ENCODE measurements around the gene FAM20C.
A peak's percentile ranks its signal among the peaks of the same experiment; 100 is the strongest.
"Not testable (repeated sequence)": the region's sequence is repeated elsewhere in the genome, so short reads cannot be mapped to it uniquely, and the experiment has no call there.

Gene FAM20C

GRCh38 chr7:240887-241421 is 48.6 kb downstream of the FAM20C start:
- Mint-ChIP-seq H3K4me1 (no peaks in the 10 kb centered on the region), H3K9me3 (no peaks in the 10 kb centered on the region), H3K27ac (no peak overlapping the region), H3K36me3 (ENCODE audit: low read depth) (no peaks in the 10 kb centered on the region), H3K27me3 (ENCODE audit: low read depth, poor library complexity) (no peaks in the 10 kb centered on the region), H3K4me3 (no peak overlapping the region)
- TF ChIP-seq CTCF (IDR thresholded peaks at IDR 0.05), result no peak
- no peak for DNase-seq

DNA sequence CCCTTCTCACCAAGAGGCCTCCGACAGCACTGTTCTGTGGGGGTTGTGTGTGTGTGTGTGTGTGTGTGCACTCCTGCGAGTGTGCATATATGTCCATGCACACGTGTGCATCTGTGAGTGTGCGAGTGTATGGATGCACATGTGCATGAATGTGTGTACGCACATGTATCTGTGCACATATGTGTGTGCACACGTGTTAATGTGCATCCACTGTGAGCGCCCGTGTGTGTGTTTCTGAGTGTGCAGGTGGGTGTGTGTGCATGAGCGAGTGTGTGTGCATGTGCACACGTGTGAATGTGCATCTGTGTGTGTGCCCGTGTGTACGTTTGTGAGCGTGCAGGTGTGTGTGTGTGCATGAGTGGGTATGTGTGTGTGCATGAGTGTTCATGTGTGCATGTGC is 49.1 kb downstream of the FAM20C start:
- Mint-ChIP-seq H3K27me3 (ENCODE audit: low read depth, poor library complexity) (no peaks in the 10 kb centered on the region), H3K9me3 (no peaks in the 10 kb centered on the region), H3K4me1 (peaks cover 4% of the 10 kb centered on the region), H3K36me3 (ENCODE audit: low read depth) (no peaks in the 10 kb centered on the region), H3K27ac (no peak overlapping the region), H3K4me3 (no peak overlapping the region)
- no peak for DNase-seq
- TF ChIP-seq CTCF (IDR thresholded peaks at IDR 0.05), result no peak

DNA sequence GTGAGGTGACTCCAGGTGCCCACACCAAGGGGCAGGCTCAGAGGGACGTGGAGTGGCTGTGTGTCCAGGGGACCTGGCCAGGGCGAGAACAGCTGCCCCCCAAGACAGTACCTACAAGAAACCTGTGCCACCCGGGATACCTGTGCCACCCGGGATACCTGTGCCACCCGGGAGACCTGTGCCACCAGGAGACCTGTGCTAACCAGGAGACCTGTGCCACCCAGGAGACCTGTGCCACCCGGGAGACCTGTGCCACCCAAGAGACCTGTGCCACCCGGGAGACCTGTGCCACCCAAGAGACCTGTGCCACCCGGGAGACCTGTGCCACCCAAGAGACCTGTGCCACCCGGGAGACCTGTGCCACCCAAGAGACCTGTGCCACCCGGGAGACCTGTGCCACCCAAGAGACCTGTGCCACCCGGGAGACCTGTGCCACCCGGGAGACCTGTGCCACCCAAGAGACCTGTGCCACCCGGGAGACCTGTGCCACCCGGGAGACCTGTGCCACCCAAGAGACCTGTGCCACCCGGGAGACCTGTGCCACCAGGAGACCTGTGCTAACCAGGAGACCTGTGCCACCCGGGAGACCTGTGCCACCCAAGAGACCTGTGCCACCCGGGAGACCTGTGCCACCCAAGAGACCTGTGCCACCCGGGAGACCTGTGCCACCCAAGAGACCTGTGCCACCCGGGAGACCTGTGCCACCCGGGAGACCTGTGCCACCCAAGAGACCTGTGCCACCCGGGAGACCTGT is 50.6 kb downstream of the FAM20C start:
- not testable (repeated sequence) for DNase-seq, H3K27ac Mint-ChIP-seq, H3K4me1 Mint-ChIP-seq

GRCh38 chr7:243580-243978 is 51.2 kb downstream of the FAM20C start:
- not testable (repeated sequence) for H3K4me1 Mint-ChIP-seq; H3K36me3 Mint-ChIP-seq (ENCODE audit: low read depth); H3K4me3 Mint-ChIP-seq; H3K27ac Mint-ChIP-seq; DNase-seq; H3K9me3 Mint-ChIP-seq; H3K27me3 Mint-ChIP-seq (ENCODE audit: low read depth, poor library complexity)

More for the DNA sequence above, 50.6 kb downstream of the FAM20C start:
- H3K27me3 Mint-ChIP-seq (ENCODE audit: low read depth, poor library complexity); H3K4me3 Mint-ChIP-seq; H3K36me3 Mint-ChIP-seq (ENCODE audit: low read depth); H3K9me3 Mint-ChIP-seq: not testable (repeated sequence)

- H3K27me3 Mint-ChIP-seq (ENCODE audit: low read depth, poor library complexity), result peaks cover 4% of the 10 kb centered on the region
- DNase-seq, result no peak
- peaks cover 11% of the 10 kb centered on the region for H3K4me1 Mint-ChIP-seq
- no peak for TF ChIP-seq CTCF (IDR thresholded peaks at IDR 0.05)
- H3K4me3 Mint-ChIP-seq, result no peak overlapping the region
- H3K9me3 Mint-ChIP-seq, result no peaks in the 10 kb centered on the region
- no peaks in the 10 kb centered on the region for H3K36me3 Mint-ChIP-seq (ENCODE audit: low read depth)
- peak overlapping the region; percentile 29 for H3K27ac Mint-ChIP-seq
Observed at GRCh38 chr7:244974-245373, 52.6 kb downstream of the FAM20C start.

DNA sequence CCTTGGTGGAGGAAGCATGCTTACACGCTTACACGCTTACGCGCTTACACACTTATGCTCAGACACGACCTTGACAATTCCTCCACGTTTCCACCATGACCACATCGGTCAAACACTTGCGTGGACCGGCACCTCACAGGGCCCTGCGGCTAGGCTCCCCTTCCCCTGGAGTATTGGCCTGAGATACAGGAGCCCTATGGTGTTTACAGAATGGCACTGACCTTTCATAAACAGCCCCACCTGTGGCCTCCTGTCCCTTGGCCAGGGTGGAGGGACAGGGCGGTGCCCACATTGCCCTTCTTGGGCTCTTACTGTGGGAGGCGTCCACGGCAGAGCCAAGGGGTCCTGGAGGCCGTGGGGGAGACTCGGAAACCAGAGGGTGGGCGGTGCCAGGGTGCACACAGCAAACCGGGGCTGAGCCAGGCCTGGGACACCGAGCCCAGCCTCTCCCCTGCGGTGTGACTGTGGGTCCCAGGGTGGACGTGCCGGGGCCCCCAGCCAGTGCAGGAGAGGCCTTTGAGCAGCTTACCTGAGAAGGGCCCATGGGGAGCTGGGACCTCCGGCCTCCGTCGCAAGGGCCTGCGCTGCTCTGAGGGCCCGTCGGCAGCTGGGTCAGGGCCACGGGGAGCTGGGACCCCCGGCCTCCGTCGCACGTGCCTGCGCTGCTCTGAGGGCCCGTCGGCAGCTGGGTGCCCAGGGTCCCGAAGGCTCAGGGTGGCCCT is 53.4 kb downstream of the FAM20C start:
- Mint-ChIP-seq H3K9me3 (no peaks in the 10 kb centered on the region), H3K27me3 (ENCODE audit: low read depth, poor library complexity) (peaks cover 5% of the 10 kb centered on the region), H3K36me3 (ENCODE audit: low read depth) (no peaks in the 10 kb centered on the region), H3K27ac (no peak overlapping the region), H3K4me1 (peaks cover 13% of the 10 kb centered on the region), H3K4me3 (no peak overlapping the region)
- TF ChIP-seq CTCF (IDR thresholded peaks at IDR 0.05), result no peak
- DNase-seq, result no peak

Measured in nephron progenitor cell (in vitro differentiated cells).